Skeletal muscle tissue (tissue), 4 donors: Measurements from ENCODE around the gene SLC2A9. TPM values are rescaled to one million over a fixed set of nuclear protein-coding genes. Genes with fewer than 3 reads are reported as not detected.
"Not testable (repeated sequence)": the region's sequence is repeated elsewhere in the genome, so short reads cannot be mapped to it uniquely, and the experiment has no call there.

ENCODE experiments used
- H3K27ac ChIP-seq: one replicate; pipeline ENCODE4 v1.7.0; 2013; ENCODE audit warnings: mild to moderate bottlenecking, low read depth, low read length, inconsistent platforms
- H3K27me3 ChIP-seq, 3 donors: one replicate each; pipeline ENCODE4 v1.7.0; 2013; ENCODE audit warnings: low read length in 3 of 3; ENCODE audit not compliant: control insufficient read depth in 3 of 3, insufficient read depth in 3 of 3
- H3K36me3 ChIP-seq, 3 donors: one replicate each; pipeline ENCODE4 v1.7.0; 2013; ENCODE audit warnings: low read length in 3 of 3; ENCODE audit not compliant: control insufficient read depth in 3 of 3, insufficient read depth in 3 of 3
- H3K4me1 ChIP-seq, 3 donors: one replicate each; pipeline ENCODE4 v1.7.0; 2013; ENCODE audit warnings: low read length in 3 of 3, mild to moderate bottlenecking in 3 of 3; ENCODE audit not compliant: control insufficient read depth in 3 of 3, insufficient read depth in 3 of 3
- H3K4me3 ChIP-seq, 3 donors: one replicate each; pipeline ENCODE4 v1.7.0; 2013; ENCODE audit warnings: low read length in 3 of 3
- H3K9ac ChIP-seq, 3 donors: one replicate each; pipeline ENCODE4 v1.7.0; 2013; ENCODE audit warnings: low read length in 3 of 3, mild to moderate bottlenecking in 3 of 3, moderate library complexity in 2 of 3, low read depth in 1 of 3
- H3K9me3 ChIP-seq, 3 donors: one replicate each; pipeline ENCODE4 v1.7.0; 2013; ENCODE audit warnings: low read length in 3 of 3; ENCODE audit not compliant: control insufficient read depth in 3 of 3
- total RNA-seq: library from RNA; depleted of rRNA; stranded (reverse); fragments of >200 nt; gene quantifications from one replicate; pipeline ENCODE4 v1.2.3, GENCODE V29; 2014
- donor health status: Osteomylitis.

SLC2A9 gene
- total RNA-seq, 1 donor from 2014 or later = 1.0 TPM

DNA sequence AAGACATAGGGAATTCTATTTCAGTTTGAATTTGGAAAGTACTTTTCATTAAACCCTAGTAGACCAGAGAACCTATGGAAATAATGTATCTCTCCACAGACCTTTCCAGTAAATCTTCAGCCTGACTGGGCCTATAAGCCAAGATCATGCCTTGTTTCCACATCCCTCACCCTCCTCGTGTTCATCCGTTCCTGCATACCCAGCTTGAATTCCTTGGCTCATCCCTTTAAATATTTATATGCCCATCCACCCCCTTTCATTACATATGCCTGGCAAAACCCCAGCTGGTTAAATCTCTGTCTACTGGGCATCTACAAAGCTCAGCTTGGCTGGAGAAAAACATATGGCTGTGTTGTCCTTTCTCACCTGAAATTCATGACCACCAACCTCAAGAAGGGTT lies 32.4 kb downstream of the SLC2A9 start:
- Histone ChIP-seq H3K36me3 (peaks cover 0 to 2% (median 2%) of the 10 kb centered on the region in 3 donors), H3K9ac (no peak overlapping the region), H3K4me1 (peaks cover 0 to 2% (median 0%) of the 10 kb centered on the region in 3 donors), H3K27ac (no peak overlapping the region), H3K9me3 (no peaks in the 10 kb centered on the region), H3K4me3 (no peak overlapping the region), H3K27me3 (no peaks in the 10 kb centered on the region)

DNA sequence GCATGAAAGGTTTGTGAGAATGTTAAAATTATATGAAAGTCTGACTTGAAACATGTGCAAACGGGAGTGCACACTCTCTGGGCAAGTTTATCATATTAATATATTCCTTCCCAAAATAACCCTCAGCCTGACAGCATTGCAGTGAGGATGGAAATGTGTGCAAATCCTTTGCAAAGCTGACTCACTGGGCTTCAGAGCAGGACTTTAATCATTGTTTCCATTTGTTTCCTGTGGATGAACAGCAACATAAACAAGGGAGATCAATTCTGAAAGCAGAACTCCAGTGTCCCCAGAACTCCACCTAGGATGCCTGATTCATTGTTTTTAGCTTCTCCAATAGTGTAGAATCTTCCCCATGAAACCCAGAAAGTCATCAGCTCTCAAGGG lies 32.9 kb downstream of the SLC2A9 start:
- Histone ChIP-seq H3K4me3 (no peak overlapping the region), H3K9ac (no peak overlapping the region), H3K27ac (no peak overlapping the region), H3K27me3 (no peaks in the 10 kb centered on the region), H3K36me3 (peaks cover 0 to 2% (median 2%) of the 10 kb centered on the region in 3 donors), H3K9me3 (no peaks in the 10 kb centered on the region), H3K4me1 (peaks cover 0 to 2% (median 0%) of the 10 kb centered on the region in 3 donors)

DNA sequence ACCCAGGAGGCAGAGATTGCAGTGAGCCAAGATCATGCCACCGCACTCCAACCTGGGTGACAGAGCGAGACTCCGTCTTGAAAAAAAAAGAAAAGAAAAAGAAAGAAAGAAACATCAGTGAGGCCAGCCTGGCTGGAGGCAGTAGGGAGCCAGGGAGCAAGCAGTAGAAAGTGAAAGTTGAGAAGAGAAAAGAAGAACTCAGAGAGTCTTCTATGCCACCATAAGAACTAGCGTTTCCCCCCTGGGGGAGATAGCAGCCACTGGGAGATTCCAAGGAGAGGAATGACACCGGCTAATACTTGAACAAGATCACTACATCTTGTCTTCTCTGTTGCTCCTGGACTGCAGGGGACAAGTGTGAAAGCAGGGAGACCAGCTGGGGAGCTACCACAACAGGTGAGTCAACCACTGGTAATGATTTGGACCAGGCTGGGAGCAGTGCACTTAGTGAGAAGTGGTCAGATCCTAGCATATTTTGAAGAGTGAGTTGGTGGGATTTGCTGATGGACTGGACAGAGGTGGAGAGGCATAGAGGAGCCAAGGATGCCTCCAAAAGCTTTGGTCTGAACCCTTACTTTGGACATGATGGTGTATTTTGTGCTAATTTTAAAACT lies 33.4 kb downstream of the SLC2A9 start:
- peaks cover 0 to 2% (median 0%) of the 10 kb centered on the region in 3 donors for H3K4me1 ChIP-seq
- no peaks in the 10 kb centered on the region for H3K9me3 ChIP-seq
- H3K9ac ChIP-seq = no peak overlapping the region
- peaks cover 0 to 5% (median 2%) of the 10 kb centered on the region in 3 donors for H3K36me3 ChIP-seq
- H3K27ac ChIP-seq = no peak overlapping the region
- no peaks in the 10 kb centered on the region for H3K27me3 ChIP-seq
- H3K4me3 ChIP-seq = no peak overlapping the region

DNA sequence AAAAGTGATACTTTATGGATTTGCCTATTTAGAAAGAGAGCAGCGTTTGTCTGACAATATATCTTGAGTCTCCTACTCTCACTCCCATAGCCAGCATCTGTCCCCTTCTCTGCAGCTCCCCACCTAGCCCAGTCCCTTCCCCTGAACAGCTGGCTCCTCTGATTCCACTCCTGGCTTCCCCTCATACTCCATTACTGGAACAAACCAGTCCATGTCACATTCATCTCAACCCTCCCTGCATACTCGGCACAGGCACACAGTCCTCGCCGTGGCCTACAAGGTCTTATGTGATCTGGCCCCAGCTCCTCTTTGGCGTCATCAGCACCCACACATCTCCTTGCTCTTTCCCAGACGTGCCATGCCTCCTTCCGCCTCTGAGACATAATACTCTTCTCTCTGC lies 36.7 kb downstream of the SLC2A9 start:
- H3K4me3 ChIP-seq = no peak overlapping the region
- H3K27me3 ChIP-seq = no peaks in the 10 kb centered on the region
- no peak overlapping the region for H3K9ac ChIP-seq
- no peaks in the 10 kb centered on the region for H3K9me3 ChIP-seq
- H3K4me1 ChIP-seq = no peaks in the 10 kb centered on the region
- no peak overlapping the region for H3K27ac ChIP-seq
- peaks cover 0 to 6% (median 5%) of the 10 kb centered on the region in 3 donors for H3K36me3 ChIP-seq

DNA sequence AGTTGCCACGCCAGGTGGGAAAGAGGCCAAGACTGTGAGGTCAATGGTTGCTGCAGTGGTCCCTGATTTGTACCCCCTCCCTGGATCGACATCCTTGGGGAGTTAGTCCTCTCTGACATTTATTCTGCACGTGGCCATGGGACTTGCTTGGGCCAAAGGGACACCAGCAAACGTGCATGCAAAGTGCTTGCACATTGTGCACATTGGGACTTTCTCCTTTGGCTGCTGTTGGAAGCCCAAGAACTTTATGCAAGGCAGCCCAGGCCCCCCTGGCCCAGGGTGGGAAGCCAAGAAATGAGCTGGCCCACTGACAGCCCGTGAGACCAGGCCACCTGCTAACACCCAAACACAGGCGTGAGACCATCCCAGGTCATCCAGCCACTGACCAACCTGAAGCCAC lies 38.1 kb downstream of the SLC2A9 start:
- Histone ChIP-seq H3K27me3 (no peaks in the 10 kb centered on the region), H3K27ac (no peak overlapping the region), H3K9me3 (no peaks in the 10 kb centered on the region), H3K4me1 (no peaks in the 10 kb centered on the region), H3K36me3 (peaks cover 0 to 8% (median 6%) of the 10 kb centered on the region in 3 donors), H3K9ac (no peak overlapping the region), H3K4me3 (no peak overlapping the region)

DNA sequence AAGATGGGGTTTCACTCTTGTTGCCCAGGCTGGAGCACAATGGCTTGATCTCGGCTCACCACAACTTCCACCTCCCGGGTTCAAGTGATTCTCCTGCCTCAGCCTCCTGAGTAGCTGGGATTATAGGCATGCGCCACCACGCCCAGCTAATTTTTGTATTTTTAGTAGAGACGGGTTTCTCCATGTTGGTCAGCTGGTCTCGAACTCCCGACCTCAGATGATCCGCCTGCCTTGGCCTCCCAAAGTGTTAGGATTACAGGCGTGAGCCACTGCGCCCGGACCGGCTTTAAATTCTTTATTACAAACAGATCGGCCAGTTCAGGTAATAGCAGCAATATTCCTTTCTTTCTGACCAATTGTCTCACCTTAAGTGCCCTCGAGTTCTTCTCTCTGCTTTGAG lies 39.4 kb downstream of the SLC2A9 start:
- H3K36me3 ChIP-seq, H3K9me3 ChIP-seq, H3K4me1 ChIP-seq, H3K4me3 ChIP-seq, H3K27ac ChIP-seq, H3K27me3 ChIP-seq, H3K9ac ChIP-seq: not testable (repeated sequence)

DNA sequence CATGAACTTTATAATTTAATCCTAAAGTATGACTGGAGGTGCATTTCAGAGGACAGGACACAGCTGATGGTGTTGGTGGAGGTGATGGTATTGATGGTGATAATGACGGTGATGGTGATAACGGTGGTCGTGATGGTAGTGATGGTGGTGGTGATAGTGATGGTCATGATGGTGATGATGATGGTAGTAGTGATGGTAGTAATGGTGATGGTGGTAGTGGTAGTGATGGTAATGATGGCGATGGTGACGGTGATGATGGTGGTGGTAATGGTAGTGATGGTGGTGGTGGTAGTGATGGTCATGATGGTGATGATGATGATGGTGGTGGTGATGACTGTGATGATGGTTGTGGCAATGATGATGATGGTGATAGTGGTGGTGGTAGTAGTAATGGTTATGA lies 40.4 kb downstream of the SLC2A9 start:
- H3K27ac ChIP-seq = no peak overlapping the region
- no peak overlapping the region for H3K4me3 ChIP-seq
- no peaks in the 10 kb centered on the region for H3K4me1 ChIP-seq
- H3K9me3 ChIP-seq = no peaks in the 10 kb centered on the region
- H3K9ac ChIP-seq = no peak overlapping the region
- H3K36me3 ChIP-seq = peaks cover 0 to 8% (median 6%) of the 10 kb centered on the region in 3 donors
- H3K27me3 ChIP-seq = no peaks in the 10 kb centered on the region

DNA sequence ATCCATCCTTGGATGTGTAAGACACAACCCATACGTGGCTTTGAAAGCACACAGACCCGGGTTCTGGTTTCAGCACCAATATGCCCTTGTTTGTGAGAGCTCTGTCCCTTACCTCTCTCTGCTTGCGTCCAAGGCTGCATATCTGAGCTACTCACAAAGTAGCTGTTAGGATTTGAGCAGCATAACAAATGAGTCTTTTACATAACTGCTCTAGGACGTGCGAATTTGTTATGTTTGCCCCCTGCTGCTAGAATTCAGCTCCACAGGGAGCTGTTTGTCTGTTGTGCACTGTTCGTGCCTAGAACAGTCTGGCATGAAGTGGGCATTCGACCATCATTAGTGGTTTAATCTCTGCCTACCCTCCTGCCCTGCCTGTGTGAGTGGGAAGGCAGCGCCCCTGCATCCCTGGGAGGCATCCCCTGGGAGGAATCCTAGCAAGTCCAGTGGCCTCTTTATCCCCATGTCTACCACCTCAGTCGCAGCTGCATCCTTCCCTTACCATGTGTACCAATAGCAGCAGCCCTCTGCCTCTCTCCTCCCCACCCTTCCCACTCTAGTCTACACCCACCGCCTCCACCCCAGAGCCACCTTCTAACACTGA lies 42.1 kb downstream of the SLC2A9 start:
- Histone ChIP-seq H3K9ac (no peak overlapping the region), H3K9me3 (no peaks in the 10 kb centered on the region), H3K4me1 (no peaks in the 10 kb centered on the region), H3K27ac (no peak overlapping the region), H3K36me3 (peaks cover 0 to 6% (median 4%) of the 10 kb centered on the region in 3 donors), H3K4me3 (no peak overlapping the region), H3K27me3 (no peaks in the 10 kb centered on the region)

DNA sequence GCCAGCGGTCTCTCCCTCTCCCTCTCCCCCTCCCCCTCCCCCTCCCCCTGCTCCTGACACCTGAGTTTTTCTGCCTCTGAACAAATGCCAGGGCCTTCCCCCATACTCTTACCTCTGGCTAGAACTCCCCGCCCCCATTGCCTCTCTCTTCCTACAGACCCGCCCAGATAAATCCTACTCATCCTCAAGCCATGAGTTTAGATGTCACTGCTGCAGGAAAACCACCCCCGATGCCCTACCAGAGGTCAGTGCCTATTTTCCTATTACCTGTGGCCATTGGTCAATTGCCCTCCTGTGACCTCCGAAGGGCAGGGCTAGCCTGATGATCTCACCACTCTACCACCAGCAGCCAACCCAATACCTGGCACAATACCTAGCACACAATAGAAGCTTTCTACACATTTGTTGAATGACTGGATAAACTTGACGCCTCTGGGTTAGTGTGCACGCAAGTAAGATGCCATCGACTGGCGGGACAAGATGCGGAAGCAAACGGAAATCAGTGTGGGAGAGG lies 43.7 kb downstream of the SLC2A9 start:
- H3K4me1 ChIP-seq = no peaks in the 10 kb centered on the region
- H3K27ac ChIP-seq = no peak overlapping the region
- H3K4me3 ChIP-seq = no peak overlapping the region
- H3K9ac ChIP-seq = no peak overlapping the region
- no peaks in the 10 kb centered on the region for H3K27me3 ChIP-seq
- H3K36me3 ChIP-seq = peaks cover 0 to 4% (median 3%) of the 10 kb centered on the region in 3 donors
- H3K9me3 ChIP-seq = no peaks in the 10 kb centered on the region

DNA sequence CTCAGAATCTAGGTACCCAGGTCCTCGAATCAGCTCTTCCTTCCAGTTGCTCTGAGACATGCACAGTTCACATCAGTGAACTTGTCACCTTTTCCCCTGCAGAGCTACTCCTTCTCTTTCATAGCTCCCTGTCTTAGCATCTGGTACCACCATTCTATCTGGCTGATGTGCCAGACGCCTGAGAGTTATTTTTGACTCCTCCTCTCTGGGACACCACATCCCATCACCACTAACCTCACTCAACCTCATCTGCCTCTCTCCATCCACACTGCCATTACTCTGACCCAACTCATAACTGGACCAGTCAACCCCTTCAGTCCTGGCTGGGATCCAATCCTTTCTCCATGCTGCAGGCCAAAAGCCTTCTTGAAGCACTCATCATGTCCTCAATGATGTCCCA lies 44.5 kb downstream of the SLC2A9 start:
- H3K9me3 ChIP-seq = no peaks in the 10 kb centered on the region
- H3K27ac ChIP-seq = no peak overlapping the region
- H3K4me3 ChIP-seq = no peak overlapping the region
- H3K36me3 ChIP-seq = peaks cover 0 to 4% (median 3%) of the 10 kb centered on the region in 3 donors
- no peak overlapping the region for H3K9ac ChIP-seq
- no peaks in the 10 kb centered on the region for H3K4me1 ChIP-seq
- no peaks in the 10 kb centered on the region for H3K27me3 ChIP-seq
